Hepatocyte (in vitro differentiated cells): Measurements from ENCODE around the gene RCAN2.

Experiments used
- EZH2 ChIP-seq: fragments of 200-600 bp; sonication (generic); IDR thresholded peaks from 2 replicates; pipeline ENCODE4 v1.6.1; 2016; ENCODE audit warnings: antibody characterized with exemption, mild to moderate bottlenecking, borderline replicate concordance
- TF ChIP-seq, protein P1 (sequence below): fragments of 200-600 bp; sonication (generic); IDR thresholded peaks from 2 replicates; pipeline ENCODE4 v1.5.1; 2016; ENCODE audit warnings: antibody characterized with exemption, mild to moderate bottlenecking; ENCODE audit not compliant: poor library complexity

DNA sequence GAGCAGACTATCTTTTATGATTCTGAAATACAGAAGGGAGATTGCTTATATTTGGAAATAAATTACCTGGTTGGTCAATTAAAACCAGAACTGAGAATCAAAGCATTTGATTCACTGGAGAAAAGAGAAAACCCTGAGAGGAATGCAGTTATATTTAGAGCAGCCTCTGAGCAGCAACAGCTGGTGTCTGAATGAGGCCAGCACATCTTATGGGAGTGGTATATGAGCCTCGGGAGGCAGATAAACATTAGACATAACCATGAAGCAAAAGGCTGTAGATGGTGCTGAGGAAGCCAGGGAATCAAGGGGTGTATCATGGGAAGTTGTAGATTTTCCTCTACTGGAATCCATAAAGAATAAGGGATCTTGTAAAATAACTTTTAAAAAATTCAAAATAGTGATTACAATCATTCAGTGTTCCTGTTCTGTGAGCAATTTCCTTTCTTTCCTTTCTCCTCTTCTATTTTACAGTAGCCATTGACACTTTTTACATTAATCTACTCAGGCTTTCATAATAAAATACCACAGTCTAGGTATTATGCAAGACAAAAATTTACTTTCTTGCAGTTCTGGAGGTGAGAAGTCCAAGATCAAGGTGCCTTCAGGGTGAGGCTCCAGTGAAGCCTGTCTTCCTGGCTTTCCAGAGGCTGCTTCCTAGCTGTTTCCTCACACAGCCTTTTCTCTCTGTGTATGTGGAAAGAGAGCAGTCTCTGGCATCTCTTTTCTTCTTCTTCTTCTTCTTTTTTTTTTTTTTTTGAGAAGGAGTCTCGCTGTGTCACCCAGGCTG is 287.7 kb downstream of the RCAN2 start:
- TF ChIP-seq, protein P1, sequence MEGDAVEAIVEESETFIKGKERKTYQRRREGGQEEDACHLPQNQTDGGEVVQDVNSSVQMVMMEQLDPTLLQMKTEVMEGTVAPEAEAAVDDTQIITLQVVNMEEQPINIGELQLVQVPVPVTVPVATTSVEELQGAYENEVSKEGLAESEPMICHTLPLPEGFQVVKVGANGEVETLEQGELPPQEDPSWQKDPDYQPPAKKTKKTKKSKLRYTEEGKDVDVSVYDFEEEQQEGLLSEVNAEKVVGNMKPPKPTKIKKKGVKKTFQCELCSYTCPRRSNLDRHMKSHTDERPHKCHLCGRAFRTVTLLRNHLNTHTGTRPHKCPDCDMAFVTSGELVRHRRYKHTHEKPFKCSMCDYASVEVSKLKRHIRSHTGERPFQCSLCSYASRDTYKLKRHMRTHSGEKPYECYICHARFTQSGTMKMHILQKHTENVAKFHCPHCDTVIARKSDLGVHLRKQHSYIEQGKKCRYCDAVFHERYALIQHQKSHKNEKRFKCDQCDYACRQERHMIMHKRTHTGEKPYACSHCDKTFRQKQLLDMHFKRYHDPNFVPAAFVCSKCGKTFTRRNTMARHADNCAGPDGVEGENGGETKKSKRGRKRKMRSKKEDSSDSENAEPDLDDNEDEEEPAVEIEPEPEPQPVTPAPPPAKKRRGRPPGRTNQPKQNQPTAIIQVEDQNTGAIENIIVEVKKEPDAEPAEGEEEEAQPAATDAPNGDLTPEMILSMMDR, result no peak
- TF ChIP-seq EZH2, result no peak
